Measurements from ENCODE around the gene SLC19A1.

The SLC19A1 gene

DNA sequence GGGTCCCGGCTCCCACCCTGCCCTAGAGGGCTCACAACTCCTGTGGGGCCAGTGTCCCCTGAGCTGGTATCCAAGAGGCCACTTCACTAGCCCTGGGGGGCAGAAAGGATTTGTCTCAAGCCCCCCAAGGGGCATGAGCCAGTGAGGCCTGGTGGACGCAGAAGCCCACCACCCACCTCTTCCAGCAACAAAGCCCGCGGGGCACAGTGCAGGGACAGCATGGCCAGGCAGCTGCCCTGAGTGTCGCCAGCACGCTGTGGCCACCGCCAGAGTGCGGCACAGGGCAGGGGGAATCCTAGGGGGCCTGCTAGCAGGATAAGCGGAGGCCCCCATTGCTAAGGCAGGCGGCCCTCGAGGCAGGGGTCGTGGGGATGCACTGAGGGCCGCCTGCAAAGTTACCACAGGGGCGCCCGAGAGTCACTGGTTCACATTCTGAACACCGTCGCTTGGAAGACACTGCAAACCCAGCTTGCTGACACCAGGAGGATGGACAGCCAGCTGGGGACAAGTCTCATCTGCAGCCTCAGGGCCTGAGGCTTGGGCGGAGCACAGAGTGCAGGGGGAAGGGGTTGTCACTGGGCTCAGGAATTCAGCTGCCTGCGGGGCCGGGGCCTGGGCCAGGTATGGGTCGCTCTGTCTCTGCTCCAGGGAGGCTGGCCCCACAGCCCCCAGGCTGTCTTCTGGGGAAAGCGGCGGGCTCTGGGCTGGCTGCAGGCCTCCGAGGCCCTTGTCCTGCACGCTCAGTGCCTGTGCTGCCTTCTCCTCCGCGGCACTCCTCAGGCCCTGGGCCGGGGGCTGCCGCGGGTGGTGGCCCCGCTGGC lies 26.8 kb downstream of the SLC19A1 start:
- no peak for DNase-seq

- DNase-seq = no peak
Observed at GRCh38 chr21:45514311-45515021, 27.8 kb downstream of the SLC19A1 start.

GRCh38 chr21:45513741-45514310 lies 28.4 kb downstream of the SLC19A1 start:
- DNase-seq = no peak

DNA sequence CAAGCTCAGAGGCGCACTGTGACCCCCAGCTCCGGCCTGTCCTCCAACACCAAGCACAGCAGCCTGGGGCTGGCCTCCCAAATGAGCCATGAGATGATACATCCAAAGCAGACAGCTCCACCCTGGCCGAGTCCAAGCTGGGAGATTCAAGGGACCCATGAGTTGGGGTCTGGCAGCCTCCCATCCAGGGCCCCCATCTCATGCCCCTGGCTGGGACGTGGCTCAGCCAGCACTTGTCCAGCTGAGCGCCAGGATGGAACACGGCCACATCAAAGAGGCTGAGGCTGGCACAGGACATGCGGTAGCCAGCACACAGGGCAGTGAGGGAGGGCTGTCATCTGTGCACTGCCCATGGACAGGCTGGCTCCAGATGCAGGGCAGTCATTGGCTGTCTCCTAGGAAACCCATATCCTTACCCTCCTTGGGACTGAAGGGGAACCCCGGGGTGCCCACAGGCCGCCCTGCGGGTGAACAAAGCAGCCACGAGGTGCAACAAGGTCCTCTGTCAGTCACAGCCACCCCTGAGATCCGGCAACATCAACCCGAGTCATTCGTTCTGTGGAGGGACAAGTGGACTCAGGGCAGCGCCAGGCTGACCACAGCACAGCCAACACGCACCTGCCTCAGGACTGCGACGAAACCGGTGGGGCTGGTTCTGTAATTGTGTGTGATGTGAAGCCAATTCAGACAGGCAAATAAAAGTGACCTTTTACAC lies 29.1 kb downstream of the SLC19A1 start:
- no peak for DNase-seq

- DNase-seq = no peak
Observed at GRCh38 chr21:45512626-45513002, 29.6 kb downstream of the SLC19A1 start.

- DNase-seq = peak; percentile 2
Observed at GRCh38 chr21:45511661-45512431, 30.4 kb downstream of the SLC19A1 start.

DNA sequence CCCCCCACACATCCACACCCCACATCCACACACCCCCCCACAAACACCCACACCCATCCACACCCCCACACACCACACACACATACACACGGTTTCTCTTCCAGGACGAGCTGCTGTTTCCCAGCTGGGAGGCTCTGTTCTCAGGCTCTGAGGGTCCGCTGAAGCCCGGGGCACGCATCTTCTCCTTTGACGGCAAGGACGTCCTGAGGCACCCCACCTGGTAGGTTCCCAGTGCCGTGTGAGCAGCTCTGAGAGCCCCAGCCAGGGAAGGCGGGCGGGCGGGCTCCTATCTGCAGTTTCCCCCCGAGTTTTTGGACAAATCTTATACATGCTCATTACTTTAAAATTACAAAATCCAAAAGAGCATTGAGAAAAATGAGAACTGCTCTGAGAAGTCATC lies 31.2 kb downstream of the SLC19A1 start:
- no peak for DNase-seq

GRCh38 chr21:45510466-45510955 lies 31.7 kb downstream of the SLC19A1 start:
- DNase-seq = no peak

DNA sequence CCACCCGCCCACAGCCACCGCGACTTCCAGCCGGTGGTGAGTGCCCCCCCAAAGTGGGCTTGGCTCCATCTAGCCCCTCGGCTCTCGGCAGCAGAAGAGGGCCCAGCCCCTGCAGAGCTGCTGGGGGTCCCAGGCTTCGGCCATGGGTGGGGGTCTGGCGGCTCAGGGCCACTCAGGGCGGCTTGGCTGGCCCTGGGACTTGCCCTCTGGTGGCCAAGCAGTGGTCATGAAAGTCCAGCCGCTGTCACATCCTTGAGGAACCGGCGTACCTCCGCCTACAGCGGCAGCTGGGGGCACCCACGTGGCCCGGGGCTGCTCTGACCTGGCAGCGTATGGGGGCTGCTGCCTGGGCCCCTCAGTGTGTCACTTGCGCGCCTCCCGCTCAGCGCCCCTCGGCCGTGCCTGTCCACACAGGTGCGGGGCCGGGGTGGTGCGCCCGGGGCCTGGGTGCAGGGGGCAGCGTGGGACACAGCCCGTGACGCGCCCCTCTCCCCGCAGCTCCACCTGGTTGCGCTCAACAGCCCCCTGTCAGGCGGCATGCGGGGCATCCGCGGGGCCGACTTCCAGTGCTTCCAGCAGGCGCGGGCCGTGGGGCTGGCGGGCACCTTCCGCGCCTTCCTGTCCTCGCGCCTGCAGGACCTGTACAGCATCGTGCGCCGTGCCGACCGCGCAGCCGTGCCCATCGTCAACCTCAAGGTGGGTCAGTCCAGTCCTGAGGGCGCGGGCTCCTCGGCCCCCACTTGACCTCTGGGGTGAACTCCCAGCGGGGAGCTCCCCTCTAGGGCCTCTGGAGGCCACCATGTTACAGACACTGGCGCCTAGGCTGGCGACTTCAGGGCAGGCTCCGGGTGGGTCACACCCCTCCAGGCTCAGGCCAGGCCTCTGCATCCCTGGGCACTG lies 32.4 kb downstream of the SLC19A1 start:
- no peak for DNase-seq

DNA sequence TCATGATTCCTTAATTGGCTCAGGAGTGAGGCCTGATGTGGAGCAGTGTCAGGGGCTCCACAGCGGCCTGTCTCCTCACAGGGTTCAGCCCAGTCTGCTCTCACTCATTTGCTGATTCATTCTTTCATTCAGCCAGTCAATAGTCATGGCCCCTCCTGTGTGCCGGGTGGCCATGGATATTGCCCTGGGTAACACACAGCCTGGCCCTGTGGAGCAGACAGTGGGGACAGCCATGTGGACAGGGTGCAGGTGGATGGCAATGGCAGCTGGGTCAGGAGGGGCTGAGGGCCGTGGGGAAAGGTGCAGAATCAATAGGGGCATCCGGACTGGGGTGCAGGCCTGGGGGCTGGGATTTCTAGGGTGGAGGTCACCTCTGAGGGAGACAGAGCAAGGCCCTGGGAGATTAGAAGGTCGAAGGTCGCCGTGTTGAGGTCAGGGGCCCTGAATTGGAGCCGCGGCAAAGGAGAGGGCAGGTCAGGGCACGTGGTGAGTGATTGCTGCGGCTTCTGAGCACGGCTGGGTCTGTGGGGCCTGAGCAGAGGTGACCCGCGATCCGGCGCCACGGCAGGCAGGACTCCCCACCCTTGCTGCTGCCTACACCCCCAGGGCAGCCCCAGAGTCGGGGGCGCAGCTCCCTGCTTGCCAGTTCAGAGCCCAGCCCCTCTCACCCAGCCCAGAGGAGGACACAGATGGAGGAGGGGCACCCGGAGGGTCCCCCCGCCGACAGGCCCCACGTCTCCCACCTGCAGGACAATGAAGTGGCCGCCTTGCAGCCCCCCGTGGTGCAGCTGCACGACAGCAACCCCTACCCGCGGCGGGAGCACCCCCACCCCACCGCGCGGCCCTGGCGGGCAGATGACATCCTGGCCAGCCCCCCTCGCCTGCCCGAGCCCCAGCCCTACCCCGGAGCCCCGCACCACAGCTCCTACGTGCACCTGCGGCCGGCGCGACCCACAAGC lies 33.4 kb downstream of the SLC19A1 start:
- DNase-seq = no peak

GRCh38 chr21:45507888-45508508 lies 34.2 kb downstream of the SLC19A1 start:
- no peak for DNase-seq

DNA sequence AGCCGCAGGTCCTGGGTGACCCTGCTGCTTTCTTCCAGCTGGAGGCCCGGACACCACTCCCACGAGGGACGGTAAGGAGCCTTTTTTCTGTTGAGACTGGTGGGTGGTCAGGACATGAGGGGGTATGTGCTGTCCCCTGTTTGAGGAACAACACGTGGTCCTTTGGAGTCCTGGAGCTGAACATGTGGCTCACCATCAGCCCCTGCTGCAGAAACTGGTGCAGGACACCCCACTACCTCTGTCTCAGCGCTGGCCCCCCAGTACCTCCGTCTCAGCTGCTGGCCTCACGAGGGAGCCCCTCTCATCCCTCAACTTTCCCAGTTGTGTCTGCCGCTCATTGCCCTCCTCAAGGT lies 34.7 kb downstream of the SLC19A1 start:
- DNase-seq = no peak

- DNase-seq = no peak
Observed at GRCh38 chr21:45506836-45507522, 35.3 kb downstream of the SLC19A1 start.

- no peak for DNase-seq
Observed at GRCh38 chr21:45506241-45506817, 35.9 kb downstream of the SLC19A1 start.

DNA sequence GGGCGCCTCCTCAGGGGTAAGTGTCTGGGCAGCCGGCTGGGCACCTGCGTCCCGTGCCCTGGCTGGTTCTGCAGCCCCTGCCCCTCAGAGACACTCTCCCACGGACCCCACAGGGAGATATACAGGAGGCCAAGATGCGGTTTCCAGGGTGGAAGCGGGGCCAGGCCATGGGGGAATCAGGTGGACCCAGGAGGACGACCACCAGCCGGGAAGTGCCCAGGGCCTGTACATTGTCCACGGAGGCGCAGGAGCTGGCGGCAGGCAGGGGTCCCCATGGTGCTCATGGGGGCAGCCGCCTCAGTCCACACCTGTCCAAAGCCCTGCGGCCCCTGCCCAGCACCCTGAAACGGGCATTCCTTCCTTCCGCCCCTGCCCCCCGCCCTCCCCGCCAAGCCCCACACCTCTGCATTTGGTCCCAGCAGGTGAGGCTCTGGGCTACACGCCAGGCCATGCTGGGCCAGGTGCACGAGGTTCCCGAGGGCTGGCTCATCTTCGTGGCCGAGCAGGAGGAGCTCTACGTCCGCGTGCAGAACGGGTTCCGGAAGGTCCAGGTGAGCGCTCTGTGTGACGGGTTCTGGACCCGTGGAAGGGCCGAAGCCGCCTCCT lies 36.7 kb downstream of the SLC19A1 start:
- no peak for DNase-seq

- no peak for DNase-seq
Observed at GRCh38 chr21:45504516-45505415, 37.5 kb downstream of the SLC19A1 start.

DNA sequence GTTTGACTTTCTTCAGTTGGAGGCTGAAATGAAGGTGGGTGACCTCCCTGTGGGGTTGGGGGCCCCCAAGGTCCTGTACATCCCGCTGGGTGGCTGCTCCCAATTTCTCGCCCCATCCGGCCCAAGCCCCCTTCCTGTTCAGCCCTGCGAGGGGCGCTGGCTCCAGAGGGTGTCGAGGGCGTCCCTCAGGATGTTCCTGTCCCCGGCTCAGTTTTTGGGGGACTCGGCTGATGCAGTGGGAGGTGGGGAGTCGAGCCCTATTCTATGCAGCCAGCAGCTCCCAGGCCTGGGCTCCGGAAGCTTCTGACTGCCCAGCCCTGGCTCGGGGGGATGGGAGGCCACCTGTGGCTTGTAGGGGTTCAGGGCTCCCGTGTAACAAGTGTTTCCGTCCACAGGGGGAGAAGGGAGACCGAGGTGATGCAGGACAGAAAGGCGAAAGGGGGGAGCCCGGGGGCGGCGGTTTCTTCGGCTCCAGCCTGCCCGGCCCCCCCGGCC lies 38.2 kb downstream of the SLC19A1 start:
- no peak for DNase-seq

All from DMS79 treated with DMSO at 0.1 percent for 48 hours (cell line).